ENCODE results near the gene GBA2.

The GBA2 gene

DNA sequence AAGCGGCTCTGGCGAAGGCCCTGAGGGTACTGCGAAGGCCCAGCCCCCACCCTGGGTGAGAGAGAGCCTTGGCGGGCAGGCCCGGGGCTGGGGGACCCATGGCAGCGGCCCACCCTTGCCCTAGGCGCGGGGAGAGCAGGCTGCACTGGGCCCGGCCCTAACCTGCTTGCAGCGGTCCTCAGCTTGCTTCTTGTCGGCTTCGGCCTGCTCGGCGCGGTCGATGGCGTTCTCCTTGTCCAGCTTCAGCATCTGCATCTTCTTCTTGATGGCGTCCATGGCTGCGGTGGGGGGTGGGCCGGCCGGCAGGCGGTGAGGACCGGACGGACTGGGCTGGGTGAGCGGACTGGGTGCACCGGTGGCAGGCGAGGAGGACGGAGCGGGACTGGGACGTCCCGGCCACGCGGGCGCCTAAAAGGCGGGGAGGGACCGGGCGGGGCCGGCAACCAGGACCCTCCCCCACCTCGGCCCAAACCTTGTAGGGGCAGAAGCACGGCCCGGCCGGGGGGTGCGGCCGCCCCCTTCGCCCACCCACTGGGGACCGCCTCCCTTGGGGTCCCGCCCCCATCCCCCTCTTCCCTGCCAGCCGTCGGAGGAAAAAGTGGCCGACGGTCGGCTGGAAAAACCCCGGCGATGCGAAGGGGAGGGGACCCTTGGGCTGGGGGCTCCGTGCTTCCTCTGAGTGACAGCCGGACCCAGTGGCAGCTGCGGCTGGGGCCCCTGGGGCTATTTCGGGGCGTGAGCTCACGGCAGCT lies 59.3 kb downstream of the GBA2 start, which contains the start of gene TPM2:
Gene TPM2, minus strand, starts transcription at position 384 of the 752 bp plus-strand sequence. Its CDS starts 108 bp downstream, at position 276.
- no peak for DNase-seq

DNA sequence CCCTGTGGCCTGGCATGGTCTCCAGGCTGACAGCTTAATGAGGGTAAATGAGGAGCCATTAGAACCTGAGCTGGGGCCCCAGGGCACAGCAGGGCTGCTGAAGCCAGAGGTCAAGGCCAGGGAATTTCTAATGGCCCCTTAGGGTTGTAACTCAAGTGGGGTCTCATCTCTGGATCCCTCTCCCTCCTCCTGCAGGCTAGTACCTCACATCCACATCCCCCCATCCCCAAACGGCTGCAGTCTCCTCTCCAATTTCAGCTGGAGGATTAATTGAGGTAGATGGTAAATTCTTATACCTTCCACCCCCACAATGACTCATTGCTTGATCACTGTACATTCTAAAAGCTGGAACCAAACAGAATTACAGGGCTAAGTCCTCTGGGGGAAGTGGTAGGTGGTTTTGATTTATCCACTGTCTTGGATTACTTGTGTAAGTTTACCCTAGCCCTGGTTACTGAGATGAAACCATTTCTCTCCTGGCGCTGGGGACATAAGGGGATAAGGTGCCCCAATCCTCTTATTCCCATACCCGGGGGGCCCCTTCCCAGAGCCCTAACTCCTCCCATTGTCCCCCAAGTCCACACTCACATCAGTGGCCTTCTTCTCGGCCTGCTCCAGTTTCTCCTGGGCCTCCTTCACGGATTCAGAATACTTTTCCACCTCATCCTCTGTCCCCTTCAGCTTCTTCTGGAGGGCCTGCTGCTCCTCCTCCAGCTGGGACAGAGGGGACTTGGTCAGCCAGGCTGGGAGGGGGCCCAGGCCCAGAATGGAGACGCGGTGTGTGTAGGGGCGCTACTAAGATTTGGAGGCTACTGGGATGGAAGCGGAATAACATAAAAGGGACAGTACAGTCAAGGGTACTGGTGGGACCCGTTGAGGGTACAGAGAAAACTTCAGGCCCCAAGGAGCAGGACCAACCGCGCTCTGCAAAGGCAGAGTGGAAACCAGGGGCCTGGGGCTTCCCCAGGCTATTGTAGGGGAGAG lies 60.2 kb downstream of the GBA2 start:
- peak; percentile 40 for DNase-seq

DNA sequence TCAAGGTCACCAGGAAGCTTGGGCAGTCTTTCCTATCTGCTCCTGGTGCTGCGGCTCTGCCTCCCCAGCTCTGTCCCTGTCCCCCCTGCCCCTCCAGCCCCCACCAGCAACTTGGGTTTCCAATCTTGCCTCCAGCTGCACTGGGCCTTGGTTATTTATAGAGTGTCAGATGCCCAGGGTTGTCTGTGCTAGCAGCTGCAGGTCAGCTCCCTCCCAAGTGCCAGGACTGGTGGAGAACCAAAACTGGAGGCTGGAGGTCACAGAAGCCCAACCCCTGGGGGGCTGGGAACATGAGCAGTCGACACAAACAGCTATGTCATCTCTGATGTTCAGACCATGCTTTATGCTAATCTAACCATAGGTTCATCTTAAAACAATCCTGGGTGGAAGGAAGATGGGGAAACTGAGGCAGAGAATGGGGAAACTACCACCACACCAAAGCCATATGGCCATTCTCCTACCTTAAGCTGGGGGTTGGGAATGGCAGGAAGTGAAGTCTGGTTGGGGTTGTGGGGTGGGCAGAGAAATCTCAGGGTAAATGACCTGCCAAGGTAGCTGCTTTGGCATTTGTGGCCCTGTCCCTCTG lies 61.0 kb downstream of the GBA2 start:
- DNase-seq = no peak

DNA sequence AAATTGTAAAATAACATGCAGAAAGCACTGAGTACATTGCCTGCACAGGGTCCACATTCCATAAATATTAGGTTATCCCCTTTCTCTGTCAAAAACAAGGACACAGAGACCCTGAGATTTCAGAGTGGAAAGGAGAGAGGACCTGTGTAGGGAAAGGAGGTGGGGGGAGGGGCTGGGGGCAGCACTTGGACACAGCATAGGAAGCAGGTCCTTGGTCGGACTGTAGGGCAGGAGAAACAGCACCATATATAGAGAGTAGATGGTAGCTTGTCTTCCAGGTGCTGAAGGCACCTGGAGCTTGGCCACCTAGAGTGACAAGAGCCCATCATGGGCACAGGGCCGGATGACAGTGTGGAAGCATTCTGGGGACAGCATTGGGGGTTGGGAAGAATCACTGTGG lies 61.7 kb downstream of the GBA2 start:
- DNase-seq = no peak
